Measurements from ENCODE around the gene TMEM115. TPM values are rescaled to one million over a fixed set of nuclear protein-coding genes. Genes with fewer than 3 reads are reported as not detected.

Gene TMEM115
- total and polyA plus RNA-seq, 2 of the 13 experiments (the other 11 are each of a cell fraction or from before 2014, with no cell fraction given): 22.1 to 30.7 TPM

- TF ChIP-seq ZNF501 (CRISPR knock-in tag; IDR thresholded peaks at IDR 0.05) (peak; percentile 83; the same call in 1 of the 2 replicates), IRF1 (CRISPR knock-in tag; IDR thresholded peaks at IDR 0.05; ENCODE audit: low read depth) (no peak), ZNF280D (CRISPR knock-in tag; IDR thresholded peaks at IDR 0.05) (no peak), MATR3 (CRISPR knock-in tag; IDR thresholded peaks at IDR 0.05) (no peak), DRAP1 (CRISPR knock-in tag; IDR thresholded peaks at IDR 0.05) (peak; percentile 83), GATAD1 (CRISPR knock-in tag; IDR thresholded peaks at IDR 0.05) (peak; percentile 89), UBTF (CRISPR knock-in tag; IDR thresholded peaks at IDR 0.05) (peak; percentile 90; the same call in 1 of the 2 replicates), ZNF660 (CRISPR knock-in tag; IDR thresholded peaks at IDR 0.05; ENCODE audit: borderline replicate concordance, low read depth) (no peak), SOX6 (IDR thresholded peaks at IDR 0.05) (no peak), SOX6 (CRISPR knock-in tag; IDR thresholded peaks at IDR 0.05) (peak; percentile 48; the same call in 1 of the 2 replicates), ZBTB21 (CRISPR knock-in tag; IDR thresholded peaks at IDR 0.05) (no peak), KDM2A (CRISPR knock-in tag; IDR thresholded peaks at IDR 0.05; ENCODE audit: borderline replicate concordance, low read depth) (peak; percentile 96), ZNF781 (CRISPR knock-in tag; IDR thresholded peaks at IDR 0.05; ENCODE audit: borderline replicate concordance, not compliant biosample characterization) (peak; percentile 92), ZNF580 (CRISPR knock-in tag; IDR thresholded peaks at IDR 0.05; ENCODE audit: borderline replicate concordance, low read depth) (0 out of 2 replicates have a peak, but pooled peaks have one; percentile 62), ZNF281 (CRISPR knock-in tag; IDR thresholded peaks at IDR 0.05; ENCODE audit: borderline replicate concordance) (0 out of 2 replicates have a peak, but pooled peaks have one; percentile 19), PCBP2 (optimal IDR thresholded peaks at IDR 0.05; ENCODE audit: low read depth, low read length, poor library complexity, severe bottlenecking) (no peak), RFX3 (CRISPR knock-in tag; IDR thresholded peaks at IDR 0.05) (no peak)
Measured at GRCh38 chr3:50358911-50359759, at the start of gene TMEM115 (continued).

Measured in HepG2 (cell line).